A204.1 (cell line): Measurements from ENCODE around the gene TXNDC17.
A peak's percentile ranks its signal among the peaks of the same experiment; 100 is the strongest.
"Not testable (repeated sequence)": the region's sequence is repeated elsewhere in the genome, so short reads cannot be mapped to it uniquely, and the experiment has no call there.

Experiments
- FAIRE-seq: peaks from 2 replicates; lab custom pipeline; 2012; peaks lifted over from hg19 to GRCh38; lab: Jason Lieb, UNC

TXNDC17 gene

DNA sequence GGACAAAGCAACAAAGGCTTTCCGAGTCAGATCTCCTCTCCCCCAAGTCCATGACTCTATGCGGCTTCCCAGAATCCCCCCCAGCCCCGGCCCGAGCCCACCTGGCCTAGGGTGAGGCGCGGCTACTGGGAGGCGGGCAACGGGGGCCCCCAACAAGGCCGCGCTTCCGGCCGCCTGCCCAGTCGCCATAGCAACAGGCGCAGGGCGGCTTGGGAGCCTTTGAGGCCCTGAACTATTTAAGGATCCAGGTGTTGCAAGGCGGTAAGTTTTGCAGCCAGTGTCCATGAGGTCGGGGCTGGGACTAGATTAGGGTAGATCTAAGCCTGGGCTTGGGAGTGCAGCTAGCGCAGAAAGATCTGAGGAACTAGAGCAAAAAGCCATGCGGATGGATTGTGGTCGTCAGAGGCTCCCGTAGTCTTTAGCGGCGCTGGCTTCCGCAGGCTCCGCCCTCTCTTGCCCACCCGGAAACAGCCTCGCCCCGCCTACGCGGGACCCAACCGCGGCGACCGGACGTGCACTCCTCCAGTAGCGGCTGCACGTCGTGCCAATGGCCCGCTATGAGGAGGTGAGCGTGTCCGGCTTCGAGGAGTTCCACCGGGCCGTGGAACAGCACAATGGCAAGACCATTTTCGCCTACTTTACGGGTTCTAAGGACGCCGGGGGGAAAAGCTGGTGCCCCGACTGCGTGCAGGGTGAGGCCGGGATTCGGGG, at the start of gene TXNDC17, which contains the start of gene KIAA0753:
Gene TXNDC17, plus strand, starts transcription at position 525 of the 711 bp plus-strand sequence. Its CDS starts 23 bp downstream, at position 548.
Gene KIAA0753, minus strand, starts transcription at position 176 of the 711 bp plus-strand sequence. CDS start 5,608 bp downstream, outside the sequence.
- peak; percentile 23 for FAIRE-seq

DNA sequence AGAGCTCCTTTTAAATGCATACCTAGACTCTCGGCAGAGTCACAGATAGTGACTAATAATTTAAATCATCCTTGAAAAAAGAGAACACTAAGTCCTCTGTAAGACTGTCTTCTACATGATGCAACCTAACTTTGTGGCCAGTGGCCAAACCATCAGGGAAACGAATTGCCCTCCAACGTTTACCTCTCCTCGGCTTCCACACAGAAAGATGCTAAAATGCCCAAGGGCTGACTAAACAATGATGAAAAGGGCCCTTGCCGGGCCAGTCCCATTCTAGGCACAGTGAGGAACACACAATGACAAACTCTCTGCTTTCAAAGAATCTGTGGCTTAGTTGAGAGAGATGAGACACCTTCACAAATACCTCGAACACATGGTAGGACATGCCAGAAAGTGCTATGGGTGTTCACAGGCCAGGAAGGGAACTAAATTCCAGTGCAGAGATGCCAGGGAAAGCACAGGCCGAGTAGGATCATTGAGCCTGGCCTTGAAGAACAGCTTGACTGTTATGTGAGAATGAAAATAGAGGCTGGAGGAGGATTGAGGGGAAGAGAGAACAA, 49.2 kb upstream of the TXNDC17 start:
- no peak for FAIRE-seq

DNA sequence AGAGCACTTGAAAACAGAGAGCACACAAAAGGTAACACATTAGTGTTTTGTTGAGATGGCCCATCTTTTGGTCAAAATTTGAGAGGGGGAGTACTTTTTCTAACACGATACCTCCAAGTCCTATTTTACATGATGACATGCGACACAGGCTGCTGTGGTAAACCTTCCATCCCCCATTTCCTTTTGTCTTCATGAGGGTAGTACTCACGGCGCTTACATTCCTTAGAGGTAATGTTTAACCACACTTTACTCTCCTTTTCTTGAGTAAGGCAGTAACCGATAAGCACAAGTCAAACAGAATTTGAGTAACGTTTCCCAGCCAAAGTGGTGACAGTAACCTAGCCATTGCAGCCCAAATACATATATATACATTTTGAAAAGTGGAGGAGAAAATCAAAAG, 48.7 kb upstream of the TXNDC17 start:
- FAIRE-seq, result no peak

DNA sequence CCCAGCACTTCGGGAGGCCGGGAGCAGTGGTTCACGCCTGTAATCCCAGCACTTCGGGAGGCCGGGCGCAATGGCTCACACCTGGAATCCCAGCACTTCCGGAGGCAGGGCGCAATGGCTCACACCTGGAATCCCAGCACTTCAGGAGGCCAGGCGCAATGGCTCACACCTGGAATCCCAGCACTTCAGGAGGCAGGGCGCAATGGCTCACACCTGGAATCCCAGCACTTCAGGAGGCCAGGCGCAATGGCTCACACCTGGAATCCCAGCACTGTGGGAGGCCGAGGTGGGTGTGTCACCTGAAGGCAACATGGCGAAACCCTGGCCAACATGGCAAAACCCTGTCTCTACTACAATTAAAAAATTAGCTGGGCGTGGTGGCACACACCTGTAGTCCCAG, 47.5 kb upstream of the TXNDC17 start:
- FAIRE-seq, result not testable (repeated sequence)

DNA sequence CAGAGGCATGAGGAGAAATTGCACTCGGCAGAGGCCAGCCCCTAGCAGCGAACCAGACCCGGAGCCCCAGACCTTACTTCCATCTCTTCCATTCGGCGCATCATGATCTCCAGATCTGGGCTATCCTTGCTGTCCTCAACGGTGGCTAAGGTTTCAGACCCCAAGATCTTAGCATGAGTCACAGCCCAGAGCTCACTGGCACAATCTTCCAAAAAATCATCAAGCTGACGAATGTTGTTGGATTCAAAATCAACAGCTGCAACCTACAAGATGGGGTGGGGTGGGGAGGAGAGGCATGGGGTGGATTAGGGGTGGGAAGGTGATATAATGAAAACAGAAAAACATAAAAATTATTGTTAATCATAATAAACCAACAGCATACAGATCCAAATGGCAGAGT, 44.8 kb upstream of the TXNDC17 start:
- no peak for FAIRE-seq

DNA sequence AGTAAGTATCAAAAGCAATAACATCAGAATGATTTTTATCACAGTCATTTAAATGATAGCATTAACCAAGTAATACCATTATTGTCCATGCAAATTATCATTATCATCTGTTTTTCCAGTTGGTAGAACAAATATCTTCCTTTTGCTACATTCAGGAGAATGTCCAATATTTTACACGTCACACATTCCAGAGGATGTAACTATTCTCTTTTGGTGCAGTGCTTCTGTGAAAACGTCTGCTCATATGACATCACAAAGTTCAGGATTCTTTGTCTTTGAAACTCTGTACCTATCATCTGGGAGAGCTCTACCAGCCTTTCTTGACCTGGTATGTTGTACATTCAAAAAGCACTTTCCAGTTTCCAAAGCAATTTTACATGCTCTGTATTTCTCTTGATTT, 44.3 kb upstream of the TXNDC17 start:
- FAIRE-seq, result no peak

DNA sequence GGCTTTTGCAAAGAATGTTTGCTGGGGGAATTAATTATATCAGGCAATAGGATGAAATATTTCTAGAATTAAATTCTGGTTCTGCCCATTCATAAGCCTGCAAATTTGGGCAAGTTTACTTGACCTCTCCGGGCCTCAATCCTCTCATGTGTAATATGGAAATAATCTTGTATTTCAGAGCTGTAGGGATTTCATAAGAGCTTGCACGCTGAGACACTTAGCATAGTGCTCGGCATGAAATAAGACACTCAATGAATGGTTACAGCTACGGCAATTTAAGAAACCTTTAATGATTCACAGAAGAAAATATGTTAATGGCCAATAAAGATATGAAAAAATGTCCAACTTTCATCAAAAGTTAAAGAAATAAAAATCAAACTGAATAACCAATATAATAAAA, 43.9 kb upstream of the TXNDC17 start:
- no peak for FAIRE-seq

DNA sequence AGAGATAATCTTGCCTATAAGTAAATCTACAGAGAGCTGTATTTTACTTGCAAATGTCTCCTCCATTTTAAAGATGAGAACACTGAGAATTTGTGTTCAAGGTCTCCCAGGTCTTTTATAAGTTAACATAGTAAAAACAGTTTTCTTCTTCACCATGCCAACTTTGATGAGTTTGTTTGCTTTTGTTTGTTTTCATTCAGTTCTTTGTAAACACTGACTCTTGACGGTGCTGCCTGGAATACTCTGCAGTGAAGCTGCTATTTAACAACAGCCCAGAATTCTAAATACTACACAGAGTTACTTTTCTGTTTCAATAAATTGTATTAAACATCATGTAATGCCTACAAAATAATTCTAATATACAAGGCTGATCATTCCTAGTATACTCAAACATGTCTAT, 43.1 kb upstream of the TXNDC17 start:
- no peak for FAIRE-seq

DNA sequence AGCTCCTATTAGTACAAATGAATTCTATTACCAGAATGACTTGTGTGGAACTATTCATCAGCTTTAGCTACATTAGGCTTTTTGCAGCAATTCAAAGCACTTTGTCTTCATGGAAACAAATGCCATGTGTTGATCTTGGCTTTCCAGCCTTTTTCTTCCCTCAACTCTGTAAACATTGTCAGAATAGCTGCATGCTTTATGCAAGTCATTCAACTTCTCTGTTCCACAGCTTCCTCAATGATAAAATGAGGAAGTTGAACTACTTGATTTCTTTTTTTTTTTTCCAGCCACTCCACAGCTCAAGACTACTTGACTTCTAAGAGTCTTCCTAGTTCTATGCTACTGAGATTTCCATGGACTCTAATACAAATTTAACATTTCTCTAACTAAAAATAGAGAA, 41.5 kb upstream of the TXNDC17 start:
- FAIRE-seq, result no peak

DNA sequence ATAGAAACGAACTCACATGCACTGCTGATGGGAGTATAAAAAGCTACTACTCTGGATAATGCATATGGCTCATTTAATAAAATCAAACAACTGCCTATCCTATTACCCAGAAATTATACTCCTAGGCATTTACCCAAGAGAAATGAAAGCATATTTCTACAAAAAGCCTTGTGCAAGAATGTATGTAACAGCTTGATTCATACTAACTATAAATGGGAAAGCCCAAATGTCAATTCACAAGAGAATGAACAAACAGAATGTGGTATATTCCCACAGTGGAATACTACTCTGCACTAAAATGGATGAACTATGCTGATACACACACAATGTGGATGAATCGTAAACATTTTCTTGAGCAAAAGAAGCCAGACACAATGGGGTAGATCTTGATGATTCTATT, 38.7 kb upstream of the TXNDC17 start:
- FAIRE-seq, result no peak

DNA sequence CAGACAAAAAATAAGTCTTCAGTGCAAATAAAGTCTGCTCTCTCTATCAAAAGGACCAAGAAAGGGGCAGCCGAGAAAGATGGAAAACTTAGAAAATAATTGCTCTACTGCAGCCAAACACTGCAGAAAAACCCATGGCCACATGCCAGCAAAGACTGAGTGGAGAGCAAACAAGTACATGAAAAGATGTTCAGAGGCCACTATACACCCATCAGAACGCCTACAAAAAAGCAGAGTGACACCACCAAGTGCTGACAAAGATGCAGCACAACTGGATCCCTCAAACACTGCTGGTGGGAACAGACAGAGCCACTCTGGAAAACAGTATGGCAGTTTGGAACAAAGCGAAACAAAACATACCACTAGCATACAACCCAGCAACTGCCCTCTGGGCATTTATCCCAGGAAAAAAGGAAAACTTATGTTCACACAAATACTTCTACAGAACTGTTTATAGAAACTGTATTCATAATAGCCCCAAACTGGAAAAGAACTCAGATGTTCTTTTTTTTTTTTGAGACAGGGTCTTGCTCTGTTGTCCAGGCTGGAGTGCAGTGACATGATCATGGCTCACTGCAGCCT, 37.0 kb upstream of the TXNDC17 start:
- FAIRE-seq, result no peak

DNA sequence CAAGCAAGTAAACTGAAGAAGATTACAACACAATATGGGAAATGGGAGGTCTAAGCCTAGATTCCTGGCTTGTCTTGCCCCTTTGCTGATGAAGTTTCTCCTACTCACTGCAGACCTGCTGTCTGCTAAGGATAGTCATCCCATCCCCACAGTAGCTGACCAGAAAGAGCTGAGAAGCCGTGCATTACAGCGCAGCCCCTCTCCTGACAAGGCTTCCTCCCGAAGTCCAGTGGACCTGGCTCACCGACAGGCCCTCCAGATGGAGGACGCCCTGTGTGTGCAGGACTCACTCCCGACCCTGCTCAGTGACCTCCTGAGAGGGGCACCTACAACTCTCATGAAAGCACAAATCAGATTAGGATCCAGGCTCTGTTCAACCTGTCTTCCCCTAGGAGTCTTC, 35.7 kb upstream of the TXNDC17 start:
- no peak for FAIRE-seq

DNA sequence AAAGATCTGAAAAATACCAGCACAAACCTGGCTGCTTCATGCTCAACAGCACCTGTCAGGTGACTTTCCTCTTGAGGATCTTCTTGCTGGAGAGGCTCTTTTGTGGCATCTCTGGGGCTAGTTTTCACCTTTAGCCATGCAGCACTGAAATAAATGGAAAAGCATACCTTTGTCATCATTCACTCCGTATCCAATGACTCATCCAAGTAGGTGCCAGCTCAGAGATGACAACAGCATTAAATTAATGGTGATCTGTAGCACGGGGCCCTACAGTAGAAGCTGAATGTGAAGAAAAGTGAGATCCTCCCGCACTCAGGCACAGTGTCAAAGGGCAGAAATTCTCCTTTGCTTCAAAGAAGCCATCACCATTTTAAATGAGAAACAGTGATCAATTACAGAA, 32.5 kb upstream of the TXNDC17 start:
- no peak for FAIRE-seq

DNA sequence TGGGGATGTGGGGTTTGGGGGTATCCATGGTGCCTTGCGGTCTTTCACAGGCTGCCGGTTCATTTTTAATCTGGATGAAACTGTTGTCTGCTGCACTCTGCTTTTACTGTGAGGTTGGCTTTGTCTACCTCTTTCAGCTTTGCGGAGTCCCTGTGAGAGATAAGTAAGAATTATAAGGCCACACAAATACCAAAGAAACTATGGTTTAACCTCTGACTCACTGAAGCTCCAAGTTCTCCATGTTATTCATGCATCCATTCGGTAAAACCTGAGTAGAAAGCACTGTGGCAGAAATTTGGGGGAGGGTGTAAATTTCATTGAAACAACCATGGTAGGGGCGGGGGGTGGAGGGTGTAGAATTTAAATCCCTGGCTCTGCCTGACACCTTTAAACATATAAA, 30.8 kb upstream of the TXNDC17 start:
- FAIRE-seq, result no peak

DNA sequence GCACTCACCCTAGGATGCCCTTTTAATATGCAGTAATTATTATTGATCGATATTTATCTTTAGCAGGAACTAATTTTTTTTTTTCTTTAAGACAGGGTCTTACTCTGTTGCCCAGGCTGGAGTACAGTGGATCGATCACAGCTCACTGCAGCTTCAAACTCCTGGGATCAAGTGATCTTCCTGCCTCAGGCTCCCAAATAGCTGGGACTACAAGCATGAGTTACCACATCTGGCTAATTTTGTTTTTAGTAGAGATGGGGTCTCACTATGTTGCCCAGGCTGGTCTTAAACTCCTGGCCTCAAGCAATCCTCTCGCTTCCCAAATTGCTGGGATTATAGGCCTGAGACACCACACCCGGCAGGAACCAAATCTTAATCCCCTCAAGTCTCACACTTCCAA, 29.6 kb upstream of the TXNDC17 start:
- no peak for FAIRE-seq

DNA sequence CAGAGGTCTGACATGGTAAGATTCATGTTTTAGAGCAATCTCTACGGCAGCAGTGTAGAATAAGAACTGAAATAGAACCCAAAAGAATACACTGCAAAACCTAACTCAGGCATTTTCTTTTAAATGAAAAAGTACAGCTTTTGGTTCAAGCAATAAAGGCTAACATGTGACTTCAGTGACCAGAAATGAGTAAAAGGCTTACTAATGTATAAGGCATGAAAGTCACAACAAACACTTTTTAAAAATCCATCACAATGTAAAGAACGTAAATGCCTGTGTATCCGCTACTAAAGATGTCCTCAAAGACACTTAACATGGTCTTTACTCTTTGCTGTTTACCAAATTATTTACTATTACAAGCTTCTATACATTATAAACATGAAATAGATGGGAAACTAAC, 16.9 kb upstream of the TXNDC17 start:
- FAIRE-seq, result no peak

DNA sequence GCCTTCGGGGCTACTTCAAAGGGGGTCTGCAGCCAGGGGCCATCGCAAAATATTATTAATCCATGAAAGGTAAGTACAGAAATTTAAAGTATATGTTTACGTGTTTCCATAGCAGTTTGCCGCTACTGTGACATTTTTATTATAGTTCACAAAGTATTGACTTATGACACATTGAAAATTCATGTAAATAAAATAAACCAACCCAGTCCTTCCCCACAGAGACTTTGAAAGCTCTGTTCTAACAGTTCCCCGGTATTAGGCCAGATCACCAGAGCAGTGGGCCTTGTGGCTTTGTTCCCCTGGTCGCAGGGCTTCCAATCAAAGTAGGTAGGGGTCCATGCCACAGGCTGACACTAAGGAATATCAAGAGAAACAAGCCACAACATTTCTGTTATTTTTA, 14.2 kb upstream of the TXNDC17 start:
- FAIRE-seq, result no peak

DNA sequence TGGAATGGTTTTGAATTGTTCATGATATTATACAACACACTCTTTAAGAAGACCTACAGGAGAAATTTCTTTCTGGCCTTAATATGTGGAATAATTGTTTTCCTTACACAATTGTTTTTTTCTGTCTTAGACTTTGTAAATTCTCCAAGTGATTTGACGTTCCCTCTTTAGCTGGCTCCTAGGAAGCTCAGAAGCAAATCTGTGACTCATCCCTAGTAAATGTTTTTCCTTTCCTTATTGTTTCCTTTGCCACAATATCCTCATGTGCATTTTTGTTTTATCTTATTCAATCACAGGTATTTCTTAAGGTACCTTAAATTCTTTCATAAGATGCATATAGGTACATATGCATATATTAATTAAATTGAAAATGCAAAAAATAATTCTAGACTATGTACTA, 13.8 kb upstream of the TXNDC17 start:
- FAIRE-seq, result no peak

DNA sequence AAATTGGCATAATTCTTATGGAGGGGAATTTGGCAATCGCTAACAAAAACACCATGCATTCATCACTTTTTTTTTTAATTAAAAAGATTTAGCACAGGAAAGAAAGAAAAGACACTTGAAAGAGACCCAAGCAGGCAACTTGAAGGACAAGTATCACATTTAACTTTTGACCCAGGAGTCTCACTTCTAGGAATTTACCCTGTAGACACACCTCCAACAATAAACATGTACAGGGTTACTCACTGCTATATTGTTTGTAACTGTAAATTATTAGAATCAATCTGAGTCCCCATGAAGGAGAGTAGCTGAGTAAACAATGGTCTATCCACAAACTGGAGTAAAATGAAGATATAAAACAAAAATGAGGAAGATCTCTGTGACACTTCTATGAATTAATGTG, 10.5 kb upstream of the TXNDC17 start:
- no peak for FAIRE-seq

DNA sequence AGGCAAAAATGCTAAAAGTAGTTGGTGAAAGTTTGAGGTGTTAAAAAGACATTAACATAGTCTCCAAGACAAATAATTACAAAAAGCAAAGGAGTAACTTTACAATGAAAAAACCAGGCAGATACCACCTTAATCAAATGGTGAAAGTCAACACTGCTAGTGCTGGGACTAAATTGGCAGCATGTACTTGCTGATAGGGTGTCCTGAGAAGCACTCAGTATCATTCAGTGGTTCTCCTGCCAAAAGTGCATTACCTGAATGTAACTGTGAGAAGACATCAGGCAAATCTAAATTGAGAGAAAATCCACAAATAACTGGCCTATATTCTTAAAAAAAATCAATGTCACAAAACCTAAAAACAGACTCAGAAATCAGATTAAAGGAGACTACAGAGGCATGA, 8.3 kb upstream of the TXNDC17 start:
- FAIRE-seq, result no peak

DNA sequence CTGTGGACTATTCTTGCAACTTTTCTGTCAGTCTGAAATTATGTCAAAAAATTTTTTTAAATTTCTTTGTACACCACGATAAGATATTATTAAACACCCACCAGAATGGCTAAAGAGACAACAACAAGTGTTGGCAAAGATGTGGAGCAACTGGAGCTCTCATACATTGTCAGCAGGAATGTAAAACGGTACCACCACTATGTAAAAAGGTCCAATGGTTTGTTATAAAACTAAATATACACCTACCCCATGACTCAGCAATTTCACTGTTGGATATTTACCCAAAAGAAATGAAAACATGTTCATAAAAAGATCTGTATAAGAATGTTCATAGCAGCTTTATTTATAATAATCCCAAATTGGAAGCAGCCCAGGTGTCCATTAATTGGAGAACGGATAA, 7.6 kb upstream of the TXNDC17 start:
- FAIRE-seq, result no peak

DNA sequence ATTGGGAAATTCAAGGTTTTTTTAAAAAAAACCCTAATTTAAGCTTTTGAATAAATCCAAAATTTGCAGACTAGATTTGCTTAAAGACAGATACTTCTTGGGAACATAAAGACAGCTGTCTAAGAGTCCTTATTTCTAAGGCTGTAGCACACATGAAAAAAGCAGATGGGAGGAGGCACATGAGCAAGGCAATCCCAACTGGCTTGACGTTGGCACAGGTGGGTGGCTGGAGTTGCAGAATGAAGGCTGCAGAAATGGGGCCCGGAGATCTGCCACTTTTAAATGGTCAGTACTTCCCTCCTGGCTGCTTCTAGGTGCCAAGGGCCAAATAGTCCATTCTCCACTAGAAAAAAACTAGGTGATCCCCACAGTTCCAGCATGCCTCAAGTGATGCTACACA, 4.8 kb upstream of the TXNDC17 start:
- FAIRE-seq, result no peak

DNA sequence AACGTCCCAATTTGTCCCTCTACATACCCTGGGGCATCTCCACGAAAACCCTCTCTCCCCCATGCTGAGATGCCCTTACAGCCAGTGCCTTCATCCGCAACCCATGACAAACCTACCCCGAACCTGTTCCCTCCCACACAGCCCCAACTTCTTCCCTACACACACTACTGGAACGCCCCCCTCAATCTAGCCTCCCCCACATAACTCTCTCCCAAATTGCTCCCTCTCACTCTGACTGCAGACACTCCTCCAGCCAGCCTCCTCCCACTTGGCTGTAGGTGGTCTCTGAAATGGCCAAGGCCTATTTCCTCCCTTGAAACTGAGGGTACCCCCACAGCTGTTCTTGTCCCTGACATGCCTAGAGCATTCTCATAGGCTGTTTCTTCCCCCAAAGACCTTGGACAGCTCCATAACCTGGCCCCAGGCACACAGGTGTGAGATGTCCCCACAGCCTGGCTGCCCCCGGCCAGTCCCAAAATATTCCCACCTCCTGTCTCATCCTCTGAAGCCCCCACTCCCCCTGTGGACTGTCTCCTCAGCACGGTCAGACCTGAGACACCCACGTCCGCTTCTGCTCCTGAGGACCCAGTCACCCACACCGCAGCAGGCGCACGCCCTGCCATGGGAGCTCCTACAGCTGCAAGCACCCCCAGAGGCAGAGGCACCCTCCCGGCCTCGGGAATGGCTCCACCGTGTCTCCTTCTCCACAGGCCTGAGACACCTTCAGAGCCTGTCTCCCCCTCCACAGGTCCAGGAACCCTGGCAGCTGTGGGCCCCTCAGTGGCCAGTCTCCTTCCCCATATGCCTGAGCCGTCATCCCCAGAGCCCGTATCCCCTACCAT, 4.0 kb upstream of the TXNDC17 start:
- FAIRE-seq, result no peak
